Endothelial cell of umbilical vein (primary cell): ENCODE results near the gene PPP1R13B.

Experiments
- CTCF ChIP-seq, 2 donors: IDR thresholded peaks; 1 replicate in 1 of 2; 2 replicates in 1 of 2; pipeline ENCODE4 v1.5.1; 2011; ENCODE audit warnings: low read length in 2 of 2, mild to moderate bottlenecking in 2 of 2, moderate library complexity in 2 of 2, control low read depth in 1 of 2, inconsistent platforms in 1 of 2, low read depth in 1 of 2; ENCODE audit not compliant: insufficient read depth in 1 of 2; ENCODE audit errors: extremely low read depth in 1 of 2
- EZH2 ChIP-seq: IDR thresholded peaks from 2 replicates; pipeline ENCODE4 v1.6.1; 2012; ENCODE audit warnings: borderline replicate concordance, low read depth, mild to moderate bottlenecking, moderate library complexity, low read length, inconsistent platforms; ENCODE audit not compliant: severe bottlenecking
- FOS ChIP-seq: IDR thresholded peaks from 2 replicates; pipeline ENCODE4 v1.6.1; 2011; ENCODE audit warnings: mild to moderate bottlenecking, low read length, moderate library complexity, borderline replicate concordance; ENCODE audit not compliant: insufficient read depth
- GATA2 ChIP-seq: IDR thresholded peaks from 2 replicates; pipeline ENCODE4 v1.7.0; 2011; ENCODE audit warnings: low read depth, mild to moderate bottlenecking, moderate library complexity, mixed read lengths, low read length; ENCODE audit not compliant: insufficient read length, insufficient read depth
- JUN ChIP-seq: IDR thresholded peaks from 2 replicates; pipeline ENCODE4 v1.6.1; 2011; ENCODE audit warnings: borderline replicate concordance, low read depth; ENCODE audit not compliant: insufficient read length, insufficient read depth
- MYC ChIP-seq: IDR thresholded peaks from one replicate; pipeline ENCODE4 v1.6.1; 2011; ENCODE audit warnings: mild to moderate bottlenecking, low read depth, low read length
- POLR2A ChIP-seq: IDR thresholded peaks from 2 replicates; pipeline ENCODE4 v1.6.1; 2012; ENCODE audit warnings: low read depth, mild to moderate bottlenecking, control low read depth, low read length
- POLR2AphosphoS5 ChIP-seq: IDR thresholded peaks from 2 replicates; pipeline ENCODE4 v1.6.1; 2012; ENCODE audit warnings: low read depth, mild to moderate bottlenecking, control low read depth, low read length, moderate library complexity; ENCODE audit not compliant: insufficient read depth
- TF ChIP-seq, protein P1 (sequence below): IDR thresholded peaks from 2 replicates; pipeline ENCODE4 v1.6.1; 2011; ENCODE audit not compliant: insufficient read depth, insufficient read length

GRCh38 chr14:103849151-103849886 lies 1.9 kb upstream of the PPP1R13B start:
- no peak for TF ChIP-seq EZH2
- no peak for TF ChIP-seq POLR2AphosphoS5
- TF ChIP-seq CTCF (IDR thresholded peaks at IDR 0.05; ENCODE audit: extremely low read depth in 1 of 2, insufficient read depth in 1 of 2, low read depth in 1 of 2, low read length in 2 of 2), result no peak
- TF ChIP-seq POLR2A, result no peak
- TF ChIP-seq FOS, result no peak
- TF ChIP-seq, protein P1, sequence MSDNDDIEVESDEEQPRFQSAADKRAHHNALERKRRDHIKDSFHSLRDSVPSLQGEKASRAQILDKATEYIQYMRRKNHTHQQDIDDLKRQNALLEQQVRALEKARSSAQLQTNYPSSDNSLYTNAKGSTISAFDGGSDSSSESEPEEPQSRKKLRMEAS, result no peak
- no peak for TF ChIP-seq MYC
- TF ChIP-seq JUN, result no peak
- TF ChIP-seq GATA2, result no peak
